Natural killer cell (primary cell): ENCODE data around the gene NUB1. TPM values are rescaled to one million over a fixed set of nuclear protein-coding genes. Genes with fewer than 3 reads are reported as not detected.

ENCODE experiments used
- ATAC-seq, 3 donors: fragments of 150-1000 bp in 2 of 3; fragments of 200-7000 bp in 1 of 3; cut with Tn5 transposase; 1 replicate in 1 of 3; 2 replicates in 2 of 3; pipeline ENCODE4 v1.10.0; 2021; ENCODE audit warnings: mild to moderate bottlenecking in 2 of 3, moderate library complexity in 2 of 3
- DNase-seq, 2 donors: peaks; one replicate each; pipeline versions ENCODE4 v3.0.0 to v3.0.0-alpha.2; 2013 to 2021; ENCODE audit warnings: mixed read lengths in 1 of 2
- H3K27ac ChIP-seq: one replicate; pipeline ENCODE4 v1.5.1; 2013; ENCODE audit warnings: mild to moderate bottlenecking, low read length
- H3K27me3 ChIP-seq: one replicate; pipeline ENCODE4 v1.6.1; 2013; ENCODE audit warnings: low read length; ENCODE audit not compliant: control insufficient read depth, insufficient read depth
- H3K36me3 ChIP-seq: one replicate; pipeline ENCODE4 v1.6.1; 2013; ENCODE audit warnings: low read length; ENCODE audit not compliant: control insufficient read depth, insufficient read depth
- H3K4me1 ChIP-seq: one replicate; pipeline ENCODE4 v1.6.1; 2013; ENCODE audit warnings: low read length; ENCODE audit not compliant: control insufficient read depth, insufficient read depth
- H3K4me3 ChIP-seq: one replicate; pipeline ENCODE4 v1.5.1; 2013; ENCODE audit warnings: low read length
- H3K9me3 ChIP-seq: one replicate; pipeline ENCODE4 v1.6.1; 2013; ENCODE audit warnings: low read length; ENCODE audit not compliant: control insufficient read depth, insufficient read depth
- H3K27ac Mint-ChIP-seq, 2 donors: one replicate each; pipeline ENCODE4 v1.8.0; 2022; ENCODE audit warnings: mild to moderate bottlenecking in 2 of 2, mixed read lengths in 2 of 2, moderate library complexity in 1 of 2
- H3K27me3 Mint-ChIP-seq, 2 donors: one replicate each; pipeline ENCODE4 v1.8.0; 2022; ENCODE audit warnings: low read depth in 2 of 2, mixed read lengths in 2 of 2
- H3K36me3 Mint-ChIP-seq: one replicate; pipeline ENCODE4 v1.8.0; 2022; ENCODE audit warnings: mixed read lengths
- H3K4me1 Mint-ChIP-seq, 2 donors: one replicate each; pipeline ENCODE4 v1.8.0; 2022; ENCODE audit warnings: mixed read lengths in 2 of 2
- H3K4me3 Mint-ChIP-seq: one replicate; pipeline ENCODE4 v1.8.0; 2022; ENCODE audit warnings: mild to moderate bottlenecking, moderate library complexity, mixed read lengths
- H3K9me3 Mint-ChIP-seq, 2 donors: one replicate each; pipeline ENCODE4 v1.8.0; 2022; ENCODE audit warnings: mixed read lengths in 2 of 2
- WGBS: methylation state at CpG from one replicate; pipeline ENCODE4 v1.1.7; 2013; ENCODE audit warnings: missing lambda C conversion rate; ENCODE audit not compliant: insufficient coverage; 5-methylcytosine and 5-hydroxymethylcytosine counted together
- intact Hi-C: fragments of 100-400 bp; cut with micrococcal nuclease; formaldehyde crosslinking; loops from one replicate; pipeline ENCODE4 v1.14.2; 2022
- total RNA-seq, 4 donors: library from RNA; stranded (reverse); fragments of 120-200 nt in 1 of 4; gene quantifications; one replicate each; pipeline versions ENCODE4 v1.2.3 to v1.2.4, GENCODE V29; 2013 to 2022
- TF ChIP-seq, protein P1 (sequence below): fragments of 200-600 bp; IDR thresholded peaks from one replicate; pipeline ENCODE4 v1.8.0; 2022; ENCODE audit warnings: antibody characterized with exemption

Gene NUB1
- total RNA-seq, 3 donors from 2014 or later (not counting 1 experiment from before 2014, with no cell fraction given) = 110 to 113 (median 111) TPM

DNA sequence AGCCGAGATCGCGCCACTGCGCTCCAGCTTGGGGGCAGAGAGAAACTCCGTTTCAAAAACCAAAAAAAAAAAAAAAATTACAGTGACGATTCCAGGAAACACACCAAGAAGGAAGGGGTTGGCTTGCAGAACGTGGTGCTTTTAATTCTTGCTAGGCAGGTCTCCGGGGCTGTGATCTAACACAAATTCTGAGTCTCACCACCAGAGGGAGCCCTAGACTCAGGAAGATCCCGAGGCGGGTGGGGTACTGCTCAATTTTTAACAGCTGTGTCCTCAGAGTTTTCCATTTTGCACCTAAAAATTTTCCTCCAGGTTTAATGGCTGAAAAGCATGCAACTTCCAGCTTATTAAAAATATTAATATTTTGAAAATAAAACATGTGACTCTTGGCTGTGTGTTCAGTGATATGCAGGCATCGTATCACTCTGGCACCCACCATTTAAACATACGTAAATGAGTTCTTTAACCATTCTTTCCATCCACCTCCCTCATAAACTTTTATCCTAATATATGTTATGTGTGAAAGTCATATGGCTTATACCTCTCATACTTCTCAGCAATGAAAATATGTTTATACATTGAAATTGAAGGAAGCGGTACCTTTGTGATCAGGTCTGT lies 26.5 kb upstream of the NUB1 start:
- Mint-ChIP-seq H3K4me3 (no peak overlapping the region), H3K36me3 (peaks cover 12% of the 10 kb centered on the region), H3K4me1 (peaks cover 0 to 5% of the 10 kb centered on the region in 2 donors), H3K9me3 (peaks cover 2 to 8% of the 10 kb centered on the region in 2 donors), H3K27me3 (no peaks in the 10 kb centered on the region), H3K27ac (peak overlapping the region in 1 of 2 donors; percentile 58)
- intact Hi-C loops = loop anchor here (1.0 kb wide), 2 partner anchors 35 to 133 kb away; no protein-coding TSS in a partner anchor
- peak; percentile 86 to 96 (median 95) for ATAC-seq
- 0% methylated on average over 10 of the region's 13 CpGs for WGBS
- Histone ChIP-seq H3K9me3 (peaks cover 20% of the 10 kb centered on the region), H3K27ac (no peak overlapping the region), H3K4me3 (no peak overlapping the region), H3K27me3 (no peaks in the 10 kb centered on the region), H3K4me1 (peaks cover 4% of the 10 kb centered on the region), H3K36me3 (no peaks in the 10 kb centered on the region)
- DNase-seq = peak; percentile 57 to 92
- TF ChIP-seq, protein P1, sequence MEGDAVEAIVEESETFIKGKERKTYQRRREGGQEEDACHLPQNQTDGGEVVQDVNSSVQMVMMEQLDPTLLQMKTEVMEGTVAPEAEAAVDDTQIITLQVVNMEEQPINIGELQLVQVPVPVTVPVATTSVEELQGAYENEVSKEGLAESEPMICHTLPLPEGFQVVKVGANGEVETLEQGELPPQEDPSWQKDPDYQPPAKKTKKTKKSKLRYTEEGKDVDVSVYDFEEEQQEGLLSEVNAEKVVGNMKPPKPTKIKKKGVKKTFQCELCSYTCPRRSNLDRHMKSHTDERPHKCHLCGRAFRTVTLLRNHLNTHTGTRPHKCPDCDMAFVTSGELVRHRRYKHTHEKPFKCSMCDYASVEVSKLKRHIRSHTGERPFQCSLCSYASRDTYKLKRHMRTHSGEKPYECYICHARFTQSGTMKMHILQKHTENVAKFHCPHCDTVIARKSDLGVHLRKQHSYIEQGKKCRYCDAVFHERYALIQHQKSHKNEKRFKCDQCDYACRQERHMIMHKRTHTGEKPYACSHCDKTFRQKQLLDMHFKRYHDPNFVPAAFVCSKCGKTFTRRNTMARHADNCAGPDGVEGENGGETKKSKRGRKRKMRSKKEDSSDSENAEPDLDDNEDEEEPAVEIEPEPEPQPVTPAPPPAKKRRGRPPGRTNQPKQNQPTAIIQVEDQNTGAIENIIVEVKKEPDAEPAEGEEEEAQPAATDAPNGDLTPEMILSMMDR = peak; percentile 89

DNA sequence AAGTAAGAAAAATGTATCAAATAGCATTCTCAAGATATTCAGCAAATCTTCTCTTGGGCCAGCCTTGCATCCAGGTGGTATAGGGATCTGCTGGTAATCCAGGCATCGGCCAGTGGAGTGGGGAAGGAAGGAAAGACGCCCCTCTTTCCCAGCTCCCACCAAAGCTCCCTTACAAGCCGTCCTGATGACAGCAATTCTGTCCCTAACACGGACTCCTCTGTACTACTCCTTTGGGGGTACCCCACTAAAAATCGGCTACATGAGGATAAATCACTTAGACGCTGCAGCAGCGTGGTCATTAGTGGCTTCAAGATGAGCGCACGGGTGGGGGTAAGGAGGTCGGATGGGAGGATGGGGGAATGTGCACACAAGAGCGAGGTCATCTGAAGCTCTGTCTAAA lies 24.7 kb upstream of the NUB1 start:
- Mint-ChIP-seq H3K27me3 (no peaks in the 10 kb centered on the region), H3K36me3 (peaks cover 12% of the 10 kb centered on the region), H3K4me1 (peaks cover 0 to 5% of the 10 kb centered on the region in 2 donors), H3K4me3 (no peak overlapping the region), H3K27ac (no peak overlapping the region), H3K9me3 (peaks cover 2 to 8% of the 10 kb centered on the region in 2 donors)
- Histone ChIP-seq H3K27me3 (no peaks in the 10 kb centered on the region), H3K36me3 (no peaks in the 10 kb centered on the region), H3K4me1 (peaks cover 4% of the 10 kb centered on the region), H3K9me3 (peaks cover 16% of the 10 kb centered on the region), H3K27ac (no peak overlapping the region), H3K4me3 (no peak overlapping the region)
- DNase-seq = no peak
- TF ChIP-seq, protein P1 = no peak
- WGBS = 80% methylated on average over 9 of the region's 11 CpGs
- no peak for ATAC-seq
- intact Hi-C loops = no loop called here

DNA sequence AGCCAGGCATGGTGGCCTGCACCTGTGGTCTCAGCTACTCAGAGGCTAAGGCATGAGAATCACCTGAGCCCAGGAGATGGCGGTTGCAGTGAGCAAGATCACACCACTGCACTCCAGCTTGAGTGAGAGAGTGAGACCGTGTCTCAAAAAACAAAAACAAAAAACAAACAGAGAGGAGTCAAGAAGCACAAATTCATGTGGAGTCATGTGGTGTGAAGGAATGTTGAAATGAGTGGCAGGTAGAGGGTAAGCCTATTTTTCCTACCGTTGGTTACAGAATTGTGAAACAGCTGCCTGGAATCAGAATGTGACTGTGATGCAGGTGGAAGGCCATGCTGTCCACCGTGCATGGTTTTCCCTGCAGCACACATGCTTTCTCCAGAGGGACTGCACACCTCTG lies 23.7 kb upstream of the NUB1 start:
- peaks cover 12% of the 10 kb centered on the region for H3K36me3 Mint-ChIP-seq
- ATAC-seq = no peak

More for the DNA sequence above, 23.7 kb upstream of the NUB1 start:
- no peak overlapping the region for H3K27ac ChIP-seq
- H3K4me1 ChIP-seq = peaks cover 4% of the 10 kb centered on the region
- H3K27me3 ChIP-seq = no peaks in the 10 kb centered on the region
- Mint-ChIP-seq H3K4me3 (no peak overlapping the region), H3K27me3 (no peaks in the 10 kb centered on the region), H3K4me1 (peaks cover 0 to 5% of the 10 kb centered on the region in 2 donors), H3K27ac (no peak overlapping the region), H3K9me3 (peaks cover 2 to 8% of the 10 kb centered on the region in 2 donors)
- H3K36me3 ChIP-seq = no peaks in the 10 kb centered on the region
- DNase-seq = no peak
- 90% methylated on average over 4 of the region's 4 CpGs for WGBS
- intact Hi-C loops = no loop called here
- peaks cover 16% of the 10 kb centered on the region for H3K9me3 ChIP-seq
- H3K4me3 ChIP-seq = no peak overlapping the region
- TF ChIP-seq, protein P1 = no peak
